T-helper 2 cell treated with Interferon-gamma antibody and Interleukin-4, amounts not matched to agents 100 ng/mL and 5 ng/mL, for 36 hours (primary cell): ENCODE measurements around the gene POLR2M. TPM values are rescaled to one million over a fixed set of nuclear protein-coding genes. Genes with fewer than 3 reads are reported as not detected.

ENCODE experiments used
- intact Hi-C: fragments of 100-400 bp; cut with micrococcal nuclease; formaldehyde crosslinking; loops from one replicate; pipeline ENCODE4 v1.15.1; 2023
- total RNA-seq: library from RNA; stranded (reverse); gene quantifications from 2 replicates; pipeline ENCODE4 v1.2.3, GENCODE V29; 2022

POLR2M gene
- total RNA-seq: 51.6 and 53.6 TPM in 2 replicates

- intact Hi-C loops: loop anchor here (1.0 kb wide), 1 partner anchor 145 kb away; no protein-coding TSS in a partner anchor
These were observed at the start of gene POLR2M for GRCh38 chr15:57706405-57707209. POLR2M (plus strand) TSS chr15:57706714; CDS start chr15:57706843, 129 bp downstream.

GRCh38 chr15:57657619-57658018, 48.9 kb upstream of the POLR2M start:
- intact Hi-C loops: no loop called here

- intact Hi-C loops: no loop called here
These were observed 44.3 kb upstream of the POLR2M start for GRCh38 chr15:57662091-57662744.

- intact Hi-C loops: no loop called here
These were observed 43.7 kb upstream of the POLR2M start for GRCh38 chr15:57662802-57663201.

- intact Hi-C loops: no loop called here
These were observed 43.3 kb upstream of the POLR2M start for GRCh38 chr15:57663262-57663661.

GRCh38 chr15:57665194-57665593, 41.3 kb upstream of the POLR2M start:
- intact Hi-C loops: no loop called here

GRCh38 chr15:57665939-57666338, 40.6 kb upstream of the POLR2M start:
- intact Hi-C loops: no loop called here

- intact Hi-C loops: no loop called here
These were observed 39.2 kb upstream of the POLR2M start for GRCh38 chr15:57667171-57667849.

GRCh38 chr15:57668016-57668415, 38.5 kb upstream of the POLR2M start:
- intact Hi-C loops: no loop called here

- intact Hi-C loops: no loop called here
These were observed 34.9 kb upstream of the POLR2M start for GRCh38 chr15:57671636-57672035.

GRCh38 chr15:57675481-57676181, 30.9 kb upstream of the POLR2M start:
- intact Hi-C loops: no loop called here

- intact Hi-C loops: no loop called here
These were observed 29.9 kb upstream of the POLR2M start for GRCh38 chr15:57676585-57676984.

GRCh38 chr15:57677204-57677603, 29.3 kb upstream of the POLR2M start:
- intact Hi-C loops: no loop called here

GRCh38 chr15:57680021-57680420, 26.5 kb upstream of the POLR2M start:
- intact Hi-C loops: no loop called here

GRCh38 chr15:57681011-57681410, 25.5 kb upstream of the POLR2M start:
- intact Hi-C loops: no loop called here

- intact Hi-C loops: no loop called here
These were observed 23.0 kb upstream of the POLR2M start for GRCh38 chr15:57683481-57683880.

- intact Hi-C loops: no loop called here
These were observed 21.9 kb upstream of the POLR2M start for GRCh38 chr15:57684491-57685151.

- intact Hi-C loops: no loop called here
These were observed 21.0 kb upstream of the POLR2M start for GRCh38 chr15:57685306-57686095.

- intact Hi-C loops: no loop called here
These were observed 19.9 kb upstream of the POLR2M start for GRCh38 chr15:57686657-57687056.

- intact Hi-C loops: no loop called here
These were observed 16.1 kb upstream of the POLR2M start for GRCh38 chr15:57690341-57690966.
